HG03139 (cell line): ENCODE results near the gene SIGLEC8.

ENCODE experiments used
- ATAC-seq: cut with Tn5 transposase; IDR thresholded peaks from one replicate; pipeline ENCODE4 v1.9.1; 2021; ENCODE audit not compliant: unreplicated experiment

Gene SIGLEC8

GRCh38 chr19:51407511-51408131, 50.6 kb downstream of the SIGLEC8 start:
- no peak for ATAC-seq

- ATAC-seq = no peak
Measured at GRCh38 chr19:51402117-51402516, 56.1 kb downstream of the SIGLEC8 start.
